Stimulated activated CD8-positive, alpha-beta memory T cell treated with anti-CD3 and anti-CD28 coated beads, Interleukin-7, amount 100 ng/mL, for 48 hours (primary cell): ENCODE data around the gene GLRX3.

Experiments
- DNase-seq, 2 donors: peaks; one replicate each; pipeline ENCODE4 v3.0.0-alpha.2; 2020; ENCODE audit warnings: low read depth in 1 of 2; ENCODE audit errors: extremely low read depth in 1 of 2

GLRX3 gene

GRCh38 chr10:130203626-130204025 lies 67.4 kb downstream of the GLRX3 start:
- DNase-seq = no peak

DNA sequence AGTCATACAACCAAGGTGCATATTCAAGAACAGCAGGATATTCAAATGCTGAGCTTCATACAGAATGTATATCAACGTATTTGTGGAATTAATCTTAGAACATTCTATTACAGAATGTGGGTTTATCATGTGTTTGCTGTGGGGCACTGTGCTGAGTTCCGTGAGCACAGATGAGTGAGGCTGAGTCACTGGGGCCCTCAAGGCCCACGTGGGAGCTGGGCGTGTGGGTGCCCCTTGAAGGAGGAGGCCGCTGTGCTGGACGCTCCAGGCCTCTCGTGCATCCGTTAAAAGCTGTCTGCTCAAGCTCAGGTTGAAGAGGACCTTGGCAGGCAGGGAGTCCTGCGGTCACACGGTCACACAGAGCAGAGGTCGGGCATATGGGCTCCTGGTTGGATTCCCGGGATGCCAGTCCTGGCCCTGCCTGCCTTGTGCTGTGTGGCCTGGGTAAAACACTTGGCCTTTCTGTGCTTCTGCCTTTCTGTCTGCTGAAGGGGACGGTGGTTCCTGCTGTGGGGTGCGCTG lies 70.1 kb downstream of the GLRX3 start:
- DNase-seq = no peak

GRCh38 chr10:130207205-130207604 lies 71.0 kb downstream of the GLRX3 start:
- no peak for DNase-seq

DNA sequence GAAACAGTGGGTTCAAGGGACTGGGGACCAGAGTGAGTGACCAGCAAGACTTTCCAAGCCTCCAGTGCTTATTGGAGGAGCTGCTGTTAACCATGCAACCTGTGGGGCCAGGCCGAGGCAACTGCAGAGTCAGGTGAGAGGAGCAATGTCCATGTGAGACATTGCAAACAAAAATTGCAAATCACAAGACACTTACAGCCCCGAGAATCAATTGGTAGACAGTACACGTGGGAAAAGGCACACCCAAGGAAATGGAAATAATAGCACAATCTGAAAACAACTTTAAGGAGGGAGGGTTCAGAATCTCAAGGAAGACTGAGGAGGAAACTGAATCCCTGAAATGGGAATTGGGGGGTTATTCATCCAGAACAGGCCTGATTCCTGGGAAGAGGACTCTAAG lies 72.6 kb downstream of the GLRX3 start:
- no peak for DNase-seq

DNA sequence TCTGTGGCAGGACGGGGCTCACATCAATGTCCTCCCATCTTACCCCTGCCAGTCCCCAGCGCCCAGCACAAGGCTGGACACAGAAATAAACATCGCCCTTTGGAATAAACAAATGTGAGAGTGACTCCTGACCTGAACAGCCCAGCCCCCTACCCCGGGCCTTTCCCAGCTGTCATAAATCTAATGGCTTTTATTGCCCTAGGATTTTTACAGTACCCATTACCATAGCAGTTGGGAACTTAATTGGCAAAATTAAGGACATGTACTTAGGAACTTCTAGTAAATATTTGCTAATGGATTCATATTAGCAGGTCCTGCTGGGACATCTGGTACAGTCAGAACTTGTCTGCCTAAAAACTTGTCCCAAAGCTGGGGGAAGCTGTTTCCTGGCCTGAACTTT lies 76.6 kb downstream of the GLRX3 start:
- no peak for DNase-seq

- no peak for DNase-seq
These were observed 77.3 kb downstream of the GLRX3 start for GRCh38 chr10:130213286-130214080.

GRCh38 chr10:130214431-130214830 lies 78.2 kb downstream of the GLRX3 start:
- no peak for DNase-seq

- no peak for DNase-seq
These were observed 79.2 kb downstream of the GLRX3 start for GRCh38 chr10:130215151-130215930.

DNA sequence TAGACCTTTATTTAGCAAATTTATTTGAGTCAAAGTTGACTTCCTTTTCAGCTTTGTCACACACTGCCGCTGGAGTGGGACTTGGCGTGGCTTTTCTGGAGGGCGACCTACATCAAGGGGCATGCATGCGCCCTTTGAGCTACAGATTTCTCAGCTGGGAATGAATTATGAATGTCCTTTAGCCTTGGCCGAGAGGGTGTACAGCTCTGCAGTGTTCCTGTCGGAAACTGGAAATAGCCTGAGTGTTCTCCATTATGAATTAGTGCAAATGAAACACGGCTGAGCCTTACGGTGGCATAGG lies 79.7 kb downstream of the GLRX3 start:
- DNase-seq = no peak

DNA sequence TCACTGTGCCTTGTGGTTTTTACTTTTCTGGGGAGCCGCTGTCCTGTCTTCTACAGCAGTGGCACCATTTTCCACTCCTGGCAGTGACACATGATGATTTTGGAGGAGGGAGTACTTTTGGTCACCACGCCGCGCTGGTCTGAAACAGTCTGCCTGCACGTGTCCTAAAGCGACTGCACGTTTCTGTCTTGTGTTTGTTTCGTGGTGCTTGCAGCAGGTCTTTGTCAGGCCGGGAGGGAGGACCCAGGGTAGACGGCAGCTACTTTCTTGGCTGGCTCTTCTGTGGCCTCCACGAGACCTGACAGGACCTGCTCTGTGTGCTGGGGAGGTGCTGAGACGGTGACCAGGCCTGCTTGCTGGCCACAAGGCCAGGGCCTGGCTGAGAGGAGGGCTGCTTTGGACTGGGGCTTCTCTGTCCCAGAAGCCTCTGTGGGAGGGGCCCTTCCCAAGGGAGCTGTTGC lies 82.0 kb downstream of the GLRX3 start:
- DNase-seq = no peak

DNA sequence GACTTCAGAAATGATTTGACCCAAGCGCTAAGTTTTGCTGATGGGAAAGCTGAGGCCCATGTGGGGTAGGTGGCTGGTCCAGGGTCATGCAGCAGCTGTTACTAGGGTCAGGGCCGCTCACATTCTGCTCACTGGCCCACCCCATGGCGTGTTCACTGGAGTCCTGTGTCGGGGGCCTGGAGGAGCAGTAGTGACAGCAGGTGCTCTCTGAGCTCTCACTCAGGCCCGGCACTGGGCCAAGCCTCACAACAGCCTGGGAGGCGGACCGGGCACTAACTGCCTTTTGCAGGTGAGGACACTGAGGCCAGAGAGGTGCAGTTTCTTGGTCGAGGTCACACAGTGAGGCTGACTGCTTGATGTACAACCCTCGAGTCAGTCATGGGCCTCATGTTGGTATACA lies 82.7 kb downstream of the GLRX3 start:
- no peak for DNase-seq

GRCh38 chr10:130220251-130221185 lies 84.3 kb downstream of the GLRX3 start:
- no peak for DNase-seq

- DNase-seq = no peak
These were observed 85.5 kb downstream of the GLRX3 start for GRCh38 chr10:130221456-130222375.

DNA sequence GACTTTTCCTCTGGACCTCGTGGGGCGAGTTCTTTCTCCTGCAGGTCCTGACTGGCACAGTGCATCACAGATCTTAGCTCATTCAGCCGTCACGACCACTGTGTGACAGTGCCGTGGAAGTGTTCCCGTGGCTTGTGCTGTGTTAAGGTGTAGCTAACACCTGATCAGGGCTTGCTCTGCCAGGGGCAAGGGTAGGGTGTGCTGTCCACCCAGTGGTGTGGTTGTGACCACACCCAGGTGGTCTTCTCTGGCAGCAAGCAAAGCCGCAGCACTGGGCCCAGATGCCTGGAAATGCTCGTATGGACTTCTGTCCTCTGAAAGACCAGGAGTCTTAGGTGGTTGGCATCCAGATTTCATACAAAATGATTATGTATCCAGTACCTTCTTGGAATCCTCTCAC lies 86.2 kb downstream of the GLRX3 start:
- no peak for DNase-seq

DNA sequence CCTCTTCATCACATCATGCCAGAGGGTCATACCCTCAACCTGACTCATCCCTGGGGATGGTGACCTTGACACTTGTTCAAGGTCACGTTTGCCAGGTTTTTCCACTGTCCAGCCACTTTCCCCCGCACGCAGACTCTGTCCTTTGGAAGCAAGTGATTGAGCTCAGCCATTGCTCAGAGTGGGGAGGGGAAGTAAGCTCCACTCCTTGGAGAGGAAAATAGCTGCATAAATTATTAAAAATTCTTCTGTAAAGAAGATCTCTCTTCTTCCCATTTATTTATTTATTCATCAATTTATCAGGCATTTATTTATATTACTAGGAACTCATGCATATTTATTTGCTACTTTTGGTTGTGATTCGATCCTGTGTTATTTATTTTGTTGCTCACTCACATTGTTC lies 88.0 kb downstream of the GLRX3 start:
- no peak for DNase-seq

- DNase-seq = no peak
These were observed 89.8 kb downstream of the GLRX3 start for GRCh38 chr10:130226012-130226411.

- DNase-seq = no peak
These were observed 91.7 kb downstream of the GLRX3 start for GRCh38 chr10:130227883-130228282.
